ENCODE data around the gene DVL3.

DVL3 gene

DNA sequence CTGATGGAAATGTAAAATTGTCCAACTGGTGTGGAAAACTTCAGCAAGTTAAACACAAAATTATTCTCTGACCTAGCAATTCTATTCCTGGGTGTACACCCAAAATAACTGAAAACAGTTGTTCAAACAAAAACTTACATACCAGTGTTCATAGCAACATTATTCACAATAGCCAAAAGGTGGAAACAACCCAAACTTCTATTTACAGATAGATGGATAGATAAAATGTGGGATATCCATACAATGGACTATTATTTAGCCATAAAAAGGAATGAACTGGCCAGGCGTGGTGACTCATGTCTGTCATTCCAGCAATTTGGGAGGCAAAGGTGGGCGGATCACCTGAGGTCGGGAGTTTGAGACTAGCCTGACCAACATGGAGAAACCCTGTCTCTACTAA, 67.3 kb downstream of the DVL3 start:
- H3K36me3 ChIP-seq (replicated peaks; ENCODE audit: insufficient read depth, low read length), result no peaks in the 10 kb centered on the region
- H3K9me3 ChIP-seq (replicated peaks; ENCODE audit: insufficient read depth, low read length), result no peaks in the 10 kb centered on the region
- no peaks in the 10 kb centered on the region for H3K4me1 ChIP-seq (ENCODE audit: low read length)
- peaks cover 20% of the 10 kb centered on the region for H3K27me3 ChIP-seq (replicated peaks; ENCODE audit: insufficient read depth, low read length)
- TF ChIP-seq EZH2phosphoT487 (IDR thresholded peaks at IDR 0.05; ENCODE audit: low read length) (no peak), EZH2 (optimal IDR thresholded peaks at IDR 0.05; ENCODE audit: low read depth, low read length) (no peak)
- TF ChIP-seq, protein P1, sequence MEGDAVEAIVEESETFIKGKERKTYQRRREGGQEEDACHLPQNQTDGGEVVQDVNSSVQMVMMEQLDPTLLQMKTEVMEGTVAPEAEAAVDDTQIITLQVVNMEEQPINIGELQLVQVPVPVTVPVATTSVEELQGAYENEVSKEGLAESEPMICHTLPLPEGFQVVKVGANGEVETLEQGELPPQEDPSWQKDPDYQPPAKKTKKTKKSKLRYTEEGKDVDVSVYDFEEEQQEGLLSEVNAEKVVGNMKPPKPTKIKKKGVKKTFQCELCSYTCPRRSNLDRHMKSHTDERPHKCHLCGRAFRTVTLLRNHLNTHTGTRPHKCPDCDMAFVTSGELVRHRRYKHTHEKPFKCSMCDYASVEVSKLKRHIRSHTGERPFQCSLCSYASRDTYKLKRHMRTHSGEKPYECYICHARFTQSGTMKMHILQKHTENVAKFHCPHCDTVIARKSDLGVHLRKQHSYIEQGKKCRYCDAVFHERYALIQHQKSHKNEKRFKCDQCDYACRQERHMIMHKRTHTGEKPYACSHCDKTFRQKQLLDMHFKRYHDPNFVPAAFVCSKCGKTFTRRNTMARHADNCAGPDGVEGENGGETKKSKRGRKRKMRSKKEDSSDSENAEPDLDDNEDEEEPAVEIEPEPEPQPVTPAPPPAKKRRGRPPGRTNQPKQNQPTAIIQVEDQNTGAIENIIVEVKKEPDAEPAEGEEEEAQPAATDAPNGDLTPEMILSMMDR (IDR thresholded peaks at IDR 0.05; ENCODE audit: low read length), result no peak
- no peak overlapping the region for H3K4me2 ChIP-seq (ENCODE audit: low read depth, low read length)
- H3K27ac ChIP-seq (ENCODE audit: low read length), result no peak overlapping the region
- no peak overlapping the region for H3K9ac ChIP-seq (ENCODE audit: low read length)
- no peaks in the 10 kb centered on the region for H3K79me2 ChIP-seq (ENCODE audit: low read length)
- H2AFZ ChIP-seq (ENCODE audit: low read length), result no peak overlapping the region
- H3F3A ChIP-seq (ENCODE audit: insufficient read depth, low read length), result no peaks in the 10 kb centered on the region
- no peak overlapping the region for H3K4me3 ChIP-seq (ENCODE audit: low read length)
- H3K9me2 ChIP-seq (replicated peaks; ENCODE audit: insufficient read depth, low read length), result no peaks in the 10 kb centered on the region
- no peaks in the 10 kb centered on the region for H4K20me1 ChIP-seq (ENCODE audit: insufficient read depth, low read length)
- no peak for DNase-seq

All from MM.1S (cell line).